Mucosa of stomach (tissue), 1 donor: ENCODE data around the gene C3AR1.

Source experiments
- H3K27me3 ChIP-seq: one replicate; pipeline ENCODE4 v1.7.0; 2013; ENCODE audit warnings: mild to moderate bottlenecking, low read length; ENCODE audit not compliant: control insufficient read depth, insufficient read depth
- H3K36me3 ChIP-seq: one replicate; pipeline ENCODE4 v1.7.0; 2013; ENCODE audit warnings: low read length; ENCODE audit not compliant: control insufficient read depth, insufficient read depth
- H3K4me1 ChIP-seq: one replicate; pipeline ENCODE4 v1.7.0; 2013; ENCODE audit warnings: mild to moderate bottlenecking, low read length; ENCODE audit not compliant: control insufficient read depth, insufficient read depth
- H3K4me3 ChIP-seq: one replicate; pipeline ENCODE4 v1.7.0; 2013; ENCODE audit warnings: low read length
- H3K9ac ChIP-seq: one replicate; pipeline ENCODE4 v1.7.0; 2013; ENCODE audit warnings: mild to moderate bottlenecking, low read length, moderate library complexity
- H3K9me3 ChIP-seq: one replicate; pipeline ENCODE4 v1.7.0; 2013; ENCODE audit warnings: mild to moderate bottlenecking, low read length, moderate library complexity; ENCODE audit not compliant: control insufficient read depth
- donor health status: Pancreatic carcinoma.

Gene C3AR1

GRCh38 chr12:8054816-8055215, 11.3 kb downstream of the C3AR1 start:
- Histone ChIP-seq H3K9me3 (no peaks in the 10 kb centered on the region), H3K36me3 (peaks cover 12% of the 10 kb centered on the region), H3K27me3 (no peaks in the 10 kb centered on the region), H3K9ac (no peak overlapping the region), H3K4me3 (no peak overlapping the region), H3K4me1 (no peaks in the 10 kb centered on the region)

DNA sequence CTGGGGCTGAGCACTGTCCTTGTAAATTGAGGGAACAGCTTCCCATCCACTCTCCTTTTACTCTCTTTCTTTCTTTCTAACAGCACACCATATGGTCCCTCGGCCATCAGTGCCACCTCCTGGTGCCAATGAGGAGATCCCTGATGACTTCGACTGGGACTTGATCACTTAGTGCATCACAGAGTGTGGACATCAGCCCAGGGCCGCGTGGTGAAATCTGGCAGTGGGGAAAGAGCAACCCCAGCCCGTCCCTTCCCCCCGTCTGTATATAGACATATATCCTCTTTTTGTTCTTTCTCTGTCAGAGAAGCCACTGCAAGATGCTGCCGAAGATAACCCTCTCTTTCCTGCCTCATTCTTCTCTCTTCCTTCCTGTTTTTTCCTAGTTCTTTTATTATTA, 13.5 kb downstream of the C3AR1 start:
- no peaks in the 10 kb centered on the region for H3K9me3 ChIP-seq
- no peaks in the 10 kb centered on the region for H3K27me3 ChIP-seq
- H3K4me1 ChIP-seq, result no peaks in the 10 kb centered on the region
- peaks cover 23% of the 10 kb centered on the region for H3K36me3 ChIP-seq
- no peak overlapping the region for H3K4me3 ChIP-seq
- H3K9ac ChIP-seq, result no peak overlapping the region

DNA sequence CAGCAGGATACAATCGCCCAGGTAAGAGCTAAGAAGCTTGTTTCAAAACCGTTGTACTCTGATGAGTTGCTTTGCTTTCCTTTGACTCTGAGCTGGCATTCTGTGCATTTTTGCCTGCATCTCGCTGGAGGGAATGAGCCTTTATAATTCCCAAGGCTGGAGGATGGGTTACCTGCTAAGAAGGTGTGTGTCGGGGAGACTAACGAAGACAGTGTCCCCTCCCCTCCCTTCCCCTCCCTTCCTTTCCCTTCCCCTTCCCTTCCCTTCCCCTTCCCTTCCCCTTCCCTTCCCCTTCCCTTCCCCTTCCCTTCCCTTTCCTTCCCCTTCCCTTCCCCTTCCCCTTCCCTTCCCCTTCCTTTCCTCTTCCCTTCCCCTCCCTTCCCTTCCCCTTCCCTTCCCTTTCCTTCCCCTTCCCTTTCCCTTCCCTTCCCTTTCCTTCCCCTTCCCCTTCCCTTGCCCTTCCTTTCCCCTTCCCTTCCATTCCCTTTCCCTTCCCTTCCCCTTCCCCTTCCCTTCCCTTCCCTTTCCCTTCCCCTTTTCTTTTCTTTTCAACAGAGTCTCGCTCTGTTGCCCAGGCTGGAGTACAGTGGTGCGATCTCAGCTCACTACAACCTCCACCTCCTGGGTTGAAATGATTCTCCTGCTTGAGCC, 15.4 kb downstream of the C3AR1 start:
- H3K9ac ChIP-seq, result no peak overlapping the region
- no peak overlapping the region for H3K4me3 ChIP-seq
- H3K4me1 ChIP-seq, result no peaks in the 10 kb centered on the region
- no peaks in the 10 kb centered on the region for H3K27me3 ChIP-seq
- H3K36me3 ChIP-seq, result peaks cover 23% of the 10 kb centered on the region
- H3K9me3 ChIP-seq, result no peaks in the 10 kb centered on the region

- peaks cover 33% of the 10 kb centered on the region for H3K36me3 ChIP-seq
- H3K27me3 ChIP-seq, result no peaks in the 10 kb centered on the region
- H3K4me3 ChIP-seq, result no peak overlapping the region
- H3K9ac ChIP-seq, result no peak overlapping the region
- no peaks in the 10 kb centered on the region for H3K4me1 ChIP-seq
- no peaks in the 10 kb centered on the region for H3K9me3 ChIP-seq
These were observed 17.3 kb downstream of the C3AR1 start for GRCh38 chr12:8048906-8049305.

GRCh38 chr12:8047842-8048241, 18.3 kb downstream of the C3AR1 start:
- H3K27me3 ChIP-seq, result no peaks in the 10 kb centered on the region
- H3K4me1 ChIP-seq, result no peaks in the 10 kb centered on the region
- no peak overlapping the region for H3K4me3 ChIP-seq
- peaks cover 35% of the 10 kb centered on the region for H3K36me3 ChIP-seq
- no peaks in the 10 kb centered on the region for H3K9me3 ChIP-seq
- H3K9ac ChIP-seq, result no peak overlapping the region

- H3K36me3 ChIP-seq, result peaks cover 35% of the 10 kb centered on the region
- no peak overlapping the region for H3K9ac ChIP-seq
- H3K9me3 ChIP-seq, result no peaks in the 10 kb centered on the region
- H3K4me1 ChIP-seq, result no peaks in the 10 kb centered on the region
- H3K27me3 ChIP-seq, result no peaks in the 10 kb centered on the region
- no peak overlapping the region for H3K4me3 ChIP-seq
These were observed 19.9 kb downstream of the C3AR1 start for GRCh38 chr12:8045952-8046944.

DNA sequence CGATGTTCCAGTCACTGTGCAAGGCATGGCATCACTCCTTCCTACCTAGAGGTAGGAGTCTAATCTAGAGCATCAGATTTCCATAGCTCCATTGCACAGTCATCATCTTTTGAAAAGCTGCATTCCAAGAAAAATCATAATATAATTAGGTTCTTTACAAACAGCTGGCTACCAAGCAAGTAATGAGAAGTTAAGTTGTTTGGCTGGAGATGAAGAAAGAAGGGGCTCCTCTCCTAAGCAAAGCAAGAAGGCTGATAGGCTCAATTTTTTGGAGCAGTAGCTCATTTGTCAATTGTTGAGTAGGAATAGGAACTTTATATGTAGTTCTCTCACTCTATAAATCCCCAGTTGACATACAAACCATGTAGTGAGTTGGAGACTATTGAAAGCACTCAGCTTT, 25.4 kb downstream of the C3AR1 start:
- H3K27me3 ChIP-seq, result no peaks in the 10 kb centered on the region
- no peaks in the 10 kb centered on the region for H3K9me3 ChIP-seq
- H3K4me3 ChIP-seq, result no peak overlapping the region
- no peak overlapping the region for H3K9ac ChIP-seq
- peaks cover 16% of the 10 kb centered on the region for H3K36me3 ChIP-seq
- H3K4me1 ChIP-seq, result peaks cover 36% of the 10 kb centered on the region

DNA sequence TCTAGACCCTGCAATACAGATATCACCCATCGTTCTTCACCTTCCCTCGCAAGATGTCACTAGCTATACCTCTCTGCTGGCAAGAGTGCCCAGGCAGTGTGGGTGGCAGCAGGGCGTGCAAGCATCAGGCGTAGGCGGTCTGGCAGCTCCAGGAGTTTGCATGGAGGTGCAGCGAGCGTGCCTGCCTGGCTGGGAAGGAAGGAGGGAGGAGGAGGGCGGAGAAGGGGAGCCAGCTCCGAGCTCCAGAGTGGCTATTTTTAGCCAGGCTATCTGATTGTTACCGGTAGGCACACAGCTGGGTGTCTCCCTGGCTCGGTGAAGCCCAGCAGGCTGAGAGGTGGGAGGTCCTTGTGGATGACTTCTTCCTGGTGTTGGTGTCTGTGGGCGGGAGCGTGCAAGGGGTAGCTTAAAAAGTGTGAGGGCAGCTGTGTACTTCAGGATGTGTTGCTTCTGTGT, 27.5 kb downstream of the C3AR1 start:
- H3K4me3 ChIP-seq, result peak overlapping the region; percentile 6
- peaks cover 55% of the 10 kb centered on the region for H3K4me1 ChIP-seq
- peaks cover 5% of the 10 kb centered on the region for H3K36me3 ChIP-seq
- H3K9ac ChIP-seq, result peak overlapping the region; percentile 23
- H3K9me3 ChIP-seq, result no peaks in the 10 kb centered on the region
- H3K27me3 ChIP-seq, result no peaks in the 10 kb centered on the region

DNA sequence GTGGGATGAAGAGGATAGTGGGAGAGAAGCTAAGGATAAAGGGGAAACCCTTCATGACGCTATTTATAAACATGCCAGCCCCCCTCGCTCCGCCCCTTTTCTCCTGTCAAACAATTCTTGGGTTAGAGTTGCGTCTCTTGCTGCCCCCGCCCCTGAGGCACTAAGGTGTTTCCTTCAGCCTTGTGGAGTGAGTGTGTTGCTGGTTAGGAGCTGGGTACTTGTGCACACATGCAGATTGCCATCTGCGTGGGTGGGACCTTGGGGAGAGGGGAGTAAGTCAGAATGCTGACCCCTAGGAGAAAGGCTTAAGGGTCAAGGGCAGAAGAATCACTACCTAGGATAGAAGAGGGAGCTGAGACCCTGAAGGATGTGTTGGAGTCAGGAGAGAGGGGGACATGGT, 28.2 kb downstream of the C3AR1 start:
- H3K4me3 ChIP-seq, result no peak overlapping the region
- H3K36me3 ChIP-seq, result no peaks in the 10 kb centered on the region
- H3K4me1 ChIP-seq, result peaks cover 57% of the 10 kb centered on the region
- H3K27me3 ChIP-seq, result no peaks in the 10 kb centered on the region
- H3K9ac ChIP-seq, result no peak overlapping the region
- no peaks in the 10 kb centered on the region for H3K9me3 ChIP-seq

GRCh38 chr12:8037046-8037663, 29.0 kb downstream of the C3AR1 start:
- H3K36me3 ChIP-seq, result no peaks in the 10 kb centered on the region
- no peaks in the 10 kb centered on the region for H3K9me3 ChIP-seq
- no peaks in the 10 kb centered on the region for H3K27me3 ChIP-seq
- H3K4me1 ChIP-seq, result peaks cover 57% of the 10 kb centered on the region
- H3K9ac ChIP-seq, result no peak overlapping the region
- no peak overlapping the region for H3K4me3 ChIP-seq

DNA sequence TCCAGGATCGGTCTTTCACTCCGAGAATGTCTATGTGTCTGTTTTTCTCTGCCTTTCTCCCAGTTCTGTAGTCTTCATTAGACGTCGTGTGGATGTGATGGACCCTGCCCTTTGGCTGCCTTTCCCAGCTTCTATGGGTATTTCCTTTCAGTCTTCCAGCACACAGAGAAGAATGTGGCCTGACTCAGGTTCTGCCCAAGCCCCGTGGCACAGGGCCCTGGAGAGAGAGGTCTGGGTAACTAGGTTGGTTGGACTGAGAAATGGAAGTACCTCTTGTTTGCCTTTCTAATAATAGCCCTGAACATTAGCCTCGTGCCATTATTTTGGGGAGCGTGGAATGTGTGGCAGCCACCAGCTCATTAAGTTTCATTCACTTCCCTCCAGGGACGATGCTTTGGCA, 29.8 kb downstream of the C3AR1 start:
- Histone ChIP-seq H3K4me1 (peaks cover 61% of the 10 kb centered on the region), H3K36me3 (no peaks in the 10 kb centered on the region), H3K9ac (no peak overlapping the region), H3K4me3 (no peak overlapping the region), H3K9me3 (no peaks in the 10 kb centered on the region), H3K27me3 (no peaks in the 10 kb centered on the region)
